GM23338 (cell line): ENCODE data around the gene AADAC. TPM values are rescaled to one million over a fixed set of nuclear protein-coding genes. Genes with fewer than 3 reads are reported as not detected.

Experiments
- ATAC-seq: fragments of 200-7000 bp; cut with Tn5 transposase; 3 replicates; pipeline ENCODE4 v1.9.1; 2020
- DNase-seq: peaks from one replicate; pipeline ENCODE4 v3.0.0-alpha.2; 2015; ENCODE audit warnings: low spot score
- H2AFZ ChIP-seq: fragments of 200-600 bp; sonication (generic); 2 replicates; pipeline ENCODE4 v1.8.0; 2016; ENCODE audit warnings: antibody characterized with exemption, mild to moderate bottlenecking, moderate library complexity
- H3F3A ChIP-seq: fragments of 200-600 bp; sonication (generic); replicated peaks from 2 replicates; pipeline ENCODE4 v1.8.0; 2017; ENCODE audit warnings: antibody characterized with exemption, mixed run types, low read depth
- H3K27ac ChIP-seq: fragments of 200-600 bp; sonication (generic); 2 replicates; pipeline ENCODE4 v1.6.1; 2016; ENCODE audit warnings: low read depth
- H3K27me3 ChIP-seq: fragments of 200-600 bp; sonication (generic); 2 replicates; pipeline ENCODE4 v1.8.0; 2016; ENCODE audit warnings: mild to moderate bottlenecking, mixed run types, moderate library complexity; ENCODE audit not compliant: insufficient read depth
- H3K36me3 ChIP-seq: fragments of 200-600 bp; sonication (generic); 2 replicates; pipeline ENCODE4 v1.8.0; 2016; ENCODE audit warnings: mild to moderate bottlenecking; ENCODE audit not compliant: insufficient read depth
- H3K4me1 ChIP-seq: fragments of 200-600 bp; sonication (generic); 2 replicates; pipeline ENCODE4 v1.8.0; 2016; ENCODE audit warnings: mild to moderate bottlenecking, moderate library complexity; ENCODE audit not compliant: insufficient read depth
- H3K4me2 ChIP-seq: fragments of 200-600 bp; sonication (generic); 2 replicates; pipeline ENCODE4 v1.7.1; 2017; ENCODE audit warnings: mixed run types
- H3K4me3 ChIP-seq: fragments of 200-600 bp; sonication (generic); 2 replicates; pipeline ENCODE4 v1.6.1; 2016; ENCODE audit warnings: mixed run types
- H3K79me2 ChIP-seq: fragments of 200-600 bp; sonication (generic); replicated peaks from 2 replicates; pipeline ENCODE4 v1.8.0; 2017; ENCODE audit warnings: mild to moderate bottlenecking; ENCODE audit not compliant: insufficient read depth
- H3K9me2 ChIP-seq: fragments of 200-600 bp; sonication (generic); 2 replicates; pipeline ENCODE4 v1.8.0; 2017; ENCODE audit not compliant: insufficient read depth
- H4K20me1 ChIP-seq: fragments of 200-600 bp; sonication (generic); replicated peaks from 2 replicates; pipeline ENCODE4 v1.8.0; 2017; ENCODE audit warnings: mild to moderate bottlenecking; ENCODE audit not compliant: insufficient read depth
- H3K27ac Mint-ChIP-seq: 2 replicates; pipeline ENCODE4 v1.8.0; 2020; ENCODE audit warnings: inconsistent platforms, mild to moderate bottlenecking, moderate library complexity, mixed read lengths
- H3K27me3 Mint-ChIP-seq: 3 replicates; pipeline ENCODE4 v1.8.0; 2022; ENCODE audit warnings: low read depth, mild to moderate bottlenecking, moderate library complexity, mixed read lengths, inconsistent platforms; ENCODE audit not compliant: insufficient read depth, poor library complexity
- H3K36me3 Mint-ChIP-seq: 3 replicates; pipeline ENCODE4 v1.8.0; 2021; ENCODE audit warnings: low read depth, mild to moderate bottlenecking, inconsistent platforms, moderate library complexity, mixed read lengths
- H3K4me1 Mint-ChIP-seq: 3 replicates; pipeline ENCODE4 v1.8.0; 2020; ENCODE audit warnings: mild to moderate bottlenecking, inconsistent platforms, mixed read lengths
- H3K4me3 Mint-ChIP-seq: 3 replicates; pipeline ENCODE4 v1.8.0; 2021; ENCODE audit warnings: moderate library complexity, mild to moderate bottlenecking, inconsistent platforms, mixed read lengths
- H3K9me3 Mint-ChIP-seq: 3 replicates; pipeline ENCODE4 v1.8.0; 2020; ENCODE audit warnings: moderate library complexity, mild to moderate bottlenecking, inconsistent platforms, mixed read lengths
- CREB1 ChIP-seq: fragments of 250-450 bp; sonication (Bioruptor Pico); IDR thresholded peaks from 2 replicates; pipeline ENCODE4 v1.5.0; 2020; ENCODE audit warnings: low read depth, mild to moderate bottlenecking, moderate library complexity
- CTCF ChIP-seq, 2 experiments: fragments of 200-600 bp in 1 of 2; sonication (generic) in 1 of 2; conservative IDR thresholded peaks; 2 replicates each; pipeline versions ENCODE4 v1.5.1 to v1.6.1; 2016 to 2017; ENCODE audit warnings: antibody characterized with exemption in 2 of 2, low read depth in 2 of 2, mild to moderate bottlenecking in 2 of 2, moderate library complexity in 1 of 2
- ETS1 ChIP-seq: IDR thresholded peaks from 2 replicates; pipeline ENCODE4 v1.6.1; 2016; ENCODE audit warnings: antibody characterized with exemption
- EZH2 ChIP-seq: fragments of 200-600 bp; sonication (generic); IDR thresholded peaks from one replicate; pipeline ENCODE4 v1.8.0; 2017; ENCODE audit warnings: antibody characterized with exemption, mild to moderate bottlenecking, low read depth; ENCODE audit not compliant: unreplicated experiment
- EZH2phosphoT487 ChIP-seq: fragments of 200-600 bp; sonication (generic); IDR thresholded peaks from one replicate; pipeline ENCODE4 v1.8.1; 2018; ENCODE audit warnings: antibody characterized with exemption; ENCODE audit not compliant: unreplicated experiment
- JUNB ChIP-seq: IDR thresholded peaks from one replicate; pipeline ENCODE4 v1.6.1; 2016; ENCODE audit warnings: antibody characterized with exemption; ENCODE audit not compliant: unreplicated experiment
- NANOG ChIP-seq: IDR thresholded peaks from 2 replicates; pipeline ENCODE4 v1.6.1; 2016; ENCODE audit warnings: antibody characterized with exemption, borderline replicate concordance
- POLR2AphosphoS5 ChIP-seq: IDR thresholded peaks from 2 replicates; pipeline ENCODE4 v1.6.1; 2016; ENCODE audit warnings: antibody characterized with exemption, low read depth
- REST ChIP-seq: IDR thresholded peaks from one replicate; pipeline ENCODE4 v1.6.1; 2018; ENCODE audit warnings: antibody characterized with exemption; ENCODE audit not compliant: unreplicated experiment
- STAT1 ChIP-seq: IDR thresholded peaks from one replicate; pipeline ENCODE4 v1.6.1; 2016; ENCODE audit warnings: antibody characterized with exemption; ENCODE audit not compliant: unreplicated experiment
- ZNF114 ChIP-seq: fragments of 250-450 bp; sonication (Bioruptor Pico); IDR thresholded peaks from 2 replicates; pipeline ENCODE4 v1.5.0; 2020; ENCODE audit warnings: mild to moderate bottlenecking, moderate library complexity
- ZNF331 ChIP-seq: fragments of 250-450 bp; sonication (Bioruptor Pico); IDR thresholded peaks from 2 replicates; pipeline ENCODE4 v1.5.0; 2020; ENCODE audit warnings: low read depth, mild to moderate bottlenecking, moderate library complexity
- ZNF462 ChIP-seq: fragments of 250-450 bp; sonication (Bioruptor Pico); IDR thresholded peaks from 2 replicates; pipeline ENCODE4 v1.5.0; 2020; ENCODE audit warnings: mild to moderate bottlenecking, moderate library complexity
- polyA plus RNA-seq: library from polyadenylated mRNA; unstranded; fragments of >200 nt; fragmentation: Nextera tagmentation; extraction: Ambion mirVana; gene quantifications from 2 replicates; pipeline ENCODE4 v1.2.1, GENCODE V29; 2016
- total RNA-seq: library from RNA; depleted of rRNA; stranded (reverse); fragments of >200 nt; shearing (Covaris generic); gene quantifications from 2 replicates; pipeline ENCODE4 v1.2.3, GENCODE V29; 2014

Gene AADAC
- total and polyA plus RNA-seq, 2 experiments from 2014 or later, result not detected

- H3K9me2 ChIP-seq, result no peaks in the 10 kb centered on the region
- no peak overlapping the region for H3K4me3 ChIP-seq
- TF ChIP-seq EZH2phosphoT487, result no peak
- no peak for TF ChIP-seq ZNF114 (CRISPR knock-in tag)
- TF ChIP-seq ZNF331 (CRISPR knock-in tag), result no peak
- no peak for TF ChIP-seq NANOG
- TF ChIP-seq EZH2, result no peak
- no peak for TF ChIP-seq JUNB
- TF ChIP-seq POLR2AphosphoS5, result no peak
- TF ChIP-seq ETS1, result no peak
- TF ChIP-seq REST, result no peak
- TF ChIP-seq CREB1 (CRISPR knock-in tag), result no peak
- no peak for TF ChIP-seq CTCF (conservative IDR thresholded peaks at IDR 0.05; ENCODE audit: low read depth in 2 of 2)
- no peak for TF ChIP-seq ZNF462
- no peak for TF ChIP-seq STAT1
- H3K79me2 ChIP-seq, result no peaks in the 10 kb centered on the region
- no peaks in the 10 kb centered on the region for H3K4me1 ChIP-seq
- no peaks in the 10 kb centered on the region for H3K27me3 ChIP-seq
- no peaks in the 10 kb centered on the region for H4K20me1 ChIP-seq
- no peak for DNase-seq
- Mint-ChIP-seq H3K27me3 (no peaks in the 10 kb centered on the region), H3K4me1 (no peaks in the 10 kb centered on the region), H3K27ac (no peak overlapping the region), H3K9me3 (peaks cover 10% of the 10 kb centered on the region; the same call in 2 of the 3 replicates), H3K4me3 (no peak overlapping the region), H3K36me3 (no peaks in the 10 kb centered on the region)
- H3K36me3 ChIP-seq, result no peaks in the 10 kb centered on the region
- H3K27ac ChIP-seq, result no peak overlapping the region
- H2AFZ ChIP-seq, result no peak overlapping the region
- no peak overlapping the region for H3K4me2 ChIP-seq
- no peaks in the 10 kb centered on the region for H3F3A ChIP-seq
- ATAC-seq, result no peak
Observed at GRCh38 chr3:151827816-151828215, 13.9 kb downstream of the AADAC start.
